Left colon (tissue), 2 donors: ENCODE measurements around the gene SLC34A3. TPM values are rescaled to one million over a fixed set of nuclear protein-coding genes. Genes with fewer than 3 reads are reported as not detected.

ENCODE experiments used
- ATAC-seq: fragments of 200-7000 bp; cut with Tn5 transposase; one replicate; pipeline ENCODE4 v1.9.1; 2020; ENCODE audit warnings: mild to moderate bottlenecking, moderate library complexity
- DNase-seq, 2 donors: peaks; one replicate each; pipeline ENCODE4 v3.0.0-alpha.2; 2020
- intact Hi-C, 2 donors: fragments of 100-400 bp; cut with DNase I in 1 of 2; cut with micrococcal nuclease in 1 of 2; formaldehyde crosslinking; loops; one replicate each; pipeline versions ENCODE4 v1.11.2 to v1.14.0; 2022; cut with DNase I, micrococcal nuclease
- total RNA-seq, 2 donors: library from RNA; stranded (reverse); fragmentation: NEBNext Ultra II Directional; extraction: Animal tissue kit (Norgen Biotek cat#: 25700); gene quantifications; one replicate each; pipeline ENCODE4 v1.2.1, GENCODE V29; 2021
- donor health status: DM: no; HTN: no; CAD: no.
- donor health status: DM: yes; HTN: yes; CAD: no.

SLC34A3 gene
- total RNA-seq, 2 donors from 2014 or later = not detected

DNA sequence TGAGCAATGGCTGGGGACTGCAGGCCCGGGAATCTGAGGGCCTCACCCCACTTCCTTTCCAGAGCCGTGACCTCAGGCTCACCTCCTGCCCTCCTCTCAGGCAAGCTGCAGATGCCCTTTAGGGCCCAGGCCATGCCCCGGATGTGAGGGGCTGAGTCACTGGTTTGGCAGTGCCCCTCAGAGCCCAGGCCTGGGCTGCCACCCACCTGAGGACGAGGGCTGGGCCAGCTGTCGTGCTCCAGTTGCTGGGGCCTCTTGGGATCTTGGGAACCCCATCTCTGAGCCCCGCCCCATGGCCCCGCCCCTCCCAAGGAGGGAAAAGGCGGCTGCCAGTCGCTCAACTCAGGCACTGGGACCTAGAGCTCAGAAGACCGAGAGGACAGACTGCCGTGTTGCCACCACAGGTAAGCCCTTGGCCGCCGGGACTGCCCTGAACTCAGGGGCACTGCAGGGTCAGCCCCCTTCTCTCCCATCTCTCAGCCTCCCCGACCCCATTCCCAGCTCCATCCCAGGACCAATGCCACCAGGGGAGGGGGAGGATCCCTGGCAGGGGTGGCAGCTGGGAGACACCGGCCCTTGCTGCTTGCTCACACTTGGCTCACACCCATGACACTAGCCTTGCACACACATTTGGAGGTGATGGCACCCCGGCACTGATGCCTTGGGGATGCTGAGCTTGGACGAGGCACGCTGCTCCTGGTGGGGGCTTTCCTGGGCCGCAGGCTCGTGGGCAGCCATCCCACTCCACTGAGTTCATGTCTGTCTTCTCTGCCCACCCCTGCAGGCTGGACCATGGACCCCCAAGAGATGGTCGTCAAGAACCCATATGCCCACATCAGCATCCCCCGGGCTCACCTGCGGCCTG, 5.6 kb upstream of the SLC34A3 start, which contains the start of gene CYSRT1:
TSS of gene CYSRT1 (plus strand) at position 345 of the 865 bp plus-strand sequence. CDS start at position 793, 448 bp downstream.
- intact Hi-C loops = loop anchor here (5.0 to 10.0 kb wide), 2 partner anchors 50 to 103 kb away; partner anchors contain the start of genes LRRC26 (in 1 of the 2) and TMEM210 (in 1 of the 2)
- no peak for ATAC-seq
- peak in 1 of 2 donors; percentile 53 for DNase-seq

DNA sequence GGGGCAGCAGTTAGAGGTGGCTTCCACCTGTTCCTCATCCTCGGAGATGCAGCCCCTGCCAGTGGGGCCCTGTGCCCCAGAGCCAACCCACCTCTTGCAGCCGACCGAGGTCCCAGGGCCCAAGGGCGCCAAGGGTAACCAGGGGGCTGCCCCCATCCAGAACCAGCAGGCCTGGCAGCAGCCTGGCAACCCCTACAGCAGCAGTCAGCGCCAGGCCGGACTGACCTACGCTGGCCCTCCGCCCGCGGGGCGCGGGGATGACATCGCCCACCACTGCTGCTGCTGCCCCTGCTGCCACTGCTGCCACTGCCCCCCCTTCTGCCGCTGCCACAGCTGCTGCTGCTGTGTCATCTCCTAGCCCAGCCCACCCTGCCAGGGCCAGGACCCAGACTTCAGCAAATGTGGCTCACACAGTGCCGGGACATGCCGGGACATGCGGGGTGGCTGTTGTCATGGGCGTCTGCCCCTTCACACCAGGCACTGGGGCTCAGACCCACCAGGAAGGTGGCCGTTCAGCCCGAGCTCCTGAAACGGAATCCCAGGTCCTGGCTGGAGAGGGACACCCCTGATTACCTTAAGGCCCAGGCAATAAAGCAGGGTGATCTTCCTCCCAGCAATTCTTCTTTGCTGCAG, 4.9 kb upstream of the SLC34A3 start:
- peak in 1 of 2 donors; percentile 10 for DNase-seq
- intact Hi-C loops = loop anchor here (5.0 to 10.0 kb wide), 2 partner anchors 51 to 104 kb away; partner anchors contain the start of genes LRRC26 (in 1 of the 2) and TMEM210 (in 1 of the 2)
- no peak for ATAC-seq

GRCh38 chr9:137226338-137227053, 4.2 kb upstream of the SLC34A3 start:
- intact Hi-C loops = loop anchor here (5.0 to 10.0 kb wide), 2 partner anchors 52 to 104 kb away; partner anchors contain the start of genes LRRC26 (in 1 of the 2) and TMEM210 (in 1 of the 2)
- DNase-seq = peak in 1 of 2 donors; percentile 32
- no peak for ATAC-seq

DNA sequence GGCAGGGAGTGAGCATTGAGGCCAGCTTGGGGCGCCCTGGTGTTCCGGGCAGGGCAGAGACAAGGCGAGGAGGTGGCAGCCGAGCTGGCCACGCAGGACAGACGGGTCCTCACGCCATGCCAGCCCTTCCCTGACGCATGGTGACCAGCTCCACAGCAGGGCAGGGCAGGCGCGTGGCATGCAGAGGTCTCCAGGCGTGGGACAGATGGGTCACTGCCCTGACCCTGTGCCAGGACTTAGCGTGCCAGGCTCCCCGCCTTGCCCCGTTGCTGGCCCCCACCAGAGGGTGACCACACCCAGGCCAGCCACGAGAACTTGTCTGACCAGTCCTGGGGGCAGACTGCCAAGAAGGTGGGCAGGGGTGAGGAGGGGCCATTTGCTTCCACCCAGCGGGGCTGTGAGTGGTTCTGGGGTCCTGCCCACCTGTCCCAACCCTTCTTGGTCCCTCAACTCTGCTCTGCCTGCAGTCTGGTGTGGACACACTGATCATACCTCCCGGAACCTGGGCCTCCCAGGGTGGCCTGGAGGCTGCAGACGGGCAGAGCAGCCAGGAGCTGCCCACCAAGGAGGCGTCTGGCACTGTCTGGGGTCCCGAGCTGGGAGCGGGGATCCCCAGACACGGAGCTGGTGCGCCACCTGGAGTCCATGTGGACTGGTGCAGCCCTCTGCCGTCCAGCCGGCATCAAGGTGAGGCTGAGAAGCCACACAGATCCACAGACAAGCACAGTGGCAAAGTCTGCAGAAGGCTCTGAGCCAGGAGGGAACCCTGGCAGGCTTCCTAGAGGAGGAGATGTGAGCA, 3.4 kb upstream of the SLC34A3 start, which contains the start of gene RNF224:
TSS of gene RNF224 (plus strand) at position 449 of the 799 bp plus-strand sequence. CDS start 834 bp downstream, outside the sequence.
- intact Hi-C loops = loop anchor here (5.0 to 10.0 kb wide), 2 partner anchors 52 to 105 kb away; partner anchors contain the start of genes LRRC26 (in 1 of the 2) and TMEM210 (in 1 of the 2)
- ATAC-seq = peak; percentile 53
- peak; percentile 70 to 87 for DNase-seq

DNA sequence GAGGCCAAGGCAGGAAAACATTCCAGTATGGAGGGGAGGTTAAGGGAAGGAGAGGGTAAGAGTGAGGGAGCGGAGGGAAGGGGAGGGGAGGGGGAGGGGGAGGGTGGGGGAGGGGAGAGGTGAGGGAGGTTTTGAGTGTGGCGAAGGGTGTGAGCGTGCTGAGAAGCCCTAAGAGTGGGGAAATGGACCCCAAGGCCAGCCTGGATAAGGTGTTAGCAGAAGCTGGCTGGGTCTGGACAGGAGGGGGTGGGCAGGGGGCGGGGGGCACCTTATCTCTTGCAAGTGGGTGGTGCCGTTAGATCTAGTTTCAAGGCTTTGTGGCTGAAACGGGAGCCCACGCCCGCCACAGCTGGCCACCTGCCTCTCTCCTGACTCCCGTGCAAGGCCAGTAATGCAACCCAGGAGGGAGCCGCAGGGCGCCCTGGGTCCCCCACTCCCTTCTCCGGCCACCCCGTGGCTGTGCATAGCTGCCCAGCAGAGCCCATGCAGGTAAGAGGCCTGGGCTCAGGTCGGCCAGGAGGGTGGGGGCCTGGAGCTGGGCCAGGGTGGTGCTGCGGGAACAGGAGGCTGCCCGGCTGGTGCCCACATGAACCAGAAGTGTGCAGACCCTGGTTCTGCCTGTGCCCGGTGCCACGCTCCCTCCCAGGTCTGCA, 2.7 kb upstream of the SLC34A3 start:
- peak in 1 of 2 donors; percentile 9 for DNase-seq
- intact Hi-C loops = loop anchor here (5.0 to 10.0 kb wide), 2 partner anchors 53 to 106 kb away; partner anchors contain the start of genes LRRC26 (in 1 of the 2) and TMEM210 (in 1 of the 2)
- no peak for ATAC-seq

GRCh38 chr9:137228506-137228967, 2.2 kb upstream of the SLC34A3 start:
- DNase-seq (no peak), ATAC-seq (no peak)
- intact Hi-C loops = loop anchor here (5.0 to 10.0 kb wide), 2 partner anchors 54 to 106 kb away; partner anchors contain the start of genes LRRC26 (in 1 of the 2) and TMEM210 (in 1 of the 2)

DNA sequence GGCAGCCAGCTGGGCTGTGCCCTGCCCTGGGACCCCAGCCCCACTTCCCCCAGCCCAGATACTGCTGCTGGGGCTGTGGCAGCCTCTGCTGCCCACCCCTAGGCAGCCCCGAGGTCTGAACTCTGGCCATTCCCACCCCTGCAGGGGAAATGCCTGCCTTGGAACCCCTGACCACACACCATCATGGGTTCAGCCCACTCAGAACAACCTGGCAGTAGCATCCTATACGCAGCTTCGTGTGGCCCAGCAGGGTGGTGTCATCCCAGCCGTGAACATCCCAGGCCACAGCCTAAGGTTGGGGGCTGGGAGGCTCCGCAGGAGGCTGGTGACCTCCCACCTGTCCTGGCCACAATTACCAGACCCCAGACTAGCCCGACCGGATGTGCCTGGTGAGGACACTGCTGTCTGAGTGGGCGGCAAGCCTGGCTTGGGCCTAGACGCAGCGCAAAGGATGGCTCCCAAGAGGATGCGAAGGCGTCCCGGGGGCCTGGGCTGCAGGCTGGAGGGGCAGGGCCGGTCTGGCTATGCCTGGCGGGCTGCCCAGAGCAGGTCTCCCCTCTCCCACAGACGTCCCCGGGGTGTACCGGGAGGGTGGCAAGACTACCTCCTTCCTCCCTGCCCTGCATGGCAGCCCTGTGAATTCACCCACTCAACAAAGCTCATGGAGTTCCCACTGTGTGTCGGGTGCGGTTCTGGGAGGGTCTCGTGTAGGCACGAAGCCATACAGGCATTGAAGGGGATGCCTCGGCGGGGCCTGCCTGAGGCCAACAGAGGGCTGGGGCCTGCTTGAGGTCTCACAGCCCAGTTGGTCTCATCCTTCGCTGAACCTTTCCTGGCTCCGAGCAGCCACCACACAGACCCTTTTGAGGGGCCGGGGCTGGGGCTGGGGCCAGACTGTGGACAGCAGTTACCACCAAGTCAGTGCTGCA, 1.5 kb upstream of the SLC34A3 start:
- DNase-seq = no peak
- no peak for ATAC-seq
- intact Hi-C loops = loop anchor here (5.0 to 10.0 kb wide), 2 partner anchors 54 to 107 kb away; partner anchors contain the start of genes LRRC26 (in 1 of the 2) and TMEM210 (in 1 of the 2)

DNA sequence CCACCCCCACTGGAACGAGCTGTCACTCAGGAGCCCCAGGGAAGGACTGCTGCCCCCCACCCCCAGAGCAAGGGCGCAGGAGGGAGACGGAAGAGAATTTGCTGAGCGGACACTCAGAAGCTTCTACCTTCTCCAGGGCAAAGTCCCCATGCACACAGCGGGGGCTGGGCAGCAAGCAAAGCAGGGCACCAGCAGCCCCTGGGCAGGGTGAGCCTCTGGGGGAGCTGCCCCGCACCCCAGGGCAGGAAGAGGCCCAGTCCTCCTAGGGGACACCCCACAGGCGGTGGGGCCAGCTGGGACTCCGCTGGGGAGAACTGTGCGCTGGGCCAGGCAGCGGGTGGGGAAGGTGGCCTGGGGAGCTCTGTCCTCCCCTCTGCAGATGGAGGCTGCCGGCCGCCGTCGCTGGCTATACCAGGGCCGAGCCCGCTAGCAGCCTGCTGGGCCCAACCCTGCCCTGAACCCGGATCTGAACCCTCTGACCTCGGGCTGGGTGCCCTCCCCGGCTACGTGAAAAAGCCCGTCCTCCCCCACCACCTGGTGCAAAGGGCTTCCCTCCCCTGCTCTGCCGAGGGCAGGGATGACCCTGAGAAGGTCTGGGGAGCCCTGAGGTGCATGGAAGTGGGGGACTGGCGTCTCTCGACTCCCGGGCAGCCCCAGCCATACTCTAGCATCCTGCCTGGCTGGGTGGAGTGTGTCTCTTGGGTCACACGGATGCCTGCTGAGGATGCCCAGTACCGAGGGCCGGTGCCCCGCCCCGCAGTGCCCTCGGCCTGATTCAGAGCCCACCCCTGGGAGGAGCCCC, 597 bp upstream of the SLC34A3 start:
- DNase-seq = no peak
- intact Hi-C loops = loop anchor here (5.0 to 10.0 kb wide), 3 partner anchors 55 to 115 kb away; partner anchors contain the start of genes DPP7 (in 1 of the 2), LRRC26 (in 1 of the 2) and TMEM210 (in 1 of the 2)

DNA sequence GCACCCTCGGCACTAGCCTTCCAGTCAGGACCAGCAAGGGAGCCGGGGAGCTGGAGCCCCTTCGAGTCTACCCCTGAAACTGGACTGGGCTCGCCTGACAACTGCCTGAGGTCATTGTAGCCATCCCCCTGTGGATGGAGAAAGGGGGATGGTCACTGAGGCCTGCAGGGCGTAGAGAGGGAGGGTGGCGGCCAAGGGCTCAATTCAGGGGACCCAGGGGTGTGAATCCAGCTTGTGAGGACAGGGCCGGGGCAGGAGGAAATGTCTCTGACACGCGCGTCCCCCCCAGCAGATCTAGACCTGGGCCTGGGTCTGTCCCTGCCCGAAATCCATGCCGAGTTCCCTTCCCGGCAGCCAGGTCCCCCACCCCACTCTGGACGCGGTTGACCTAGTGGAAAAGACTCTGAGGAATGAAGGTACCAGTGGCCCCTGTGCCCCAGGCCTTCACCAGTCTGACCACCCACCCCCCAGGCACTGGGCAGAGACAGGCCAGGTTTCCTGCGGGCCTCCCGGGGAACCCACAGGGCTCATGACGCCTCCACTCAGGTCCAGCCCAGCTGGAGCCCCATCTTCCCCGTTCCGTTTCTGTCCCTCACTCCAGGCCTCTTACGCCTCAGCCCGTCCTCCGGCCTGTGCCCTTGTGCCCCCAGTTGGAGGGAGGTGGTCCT, 805 bp downstream of the SLC34A3 start:
- intact Hi-C loops = loop anchor here in 1 of 2 donors (10.0 kb wide), 1 partner anchor 117 kb away; the partner anchor contains the start of gene DPP7
- ATAC-seq (no peak), DNase-seq (no peak)

More for the DNA sequence above, 597 bp upstream of the SLC34A3 start:
- ATAC-seq = peak; percentile 28

GRCh38 chr9:137232101-137232500, 1.4 kb downstream of the SLC34A3 start:
- DNase-seq = no peak
- no peak for ATAC-seq
- intact Hi-C loops = loop anchor here in 1 of 2 donors (10.0 kb wide), 1 partner anchor 117 kb away; the partner anchor contains the start of gene DPP7

DNA sequence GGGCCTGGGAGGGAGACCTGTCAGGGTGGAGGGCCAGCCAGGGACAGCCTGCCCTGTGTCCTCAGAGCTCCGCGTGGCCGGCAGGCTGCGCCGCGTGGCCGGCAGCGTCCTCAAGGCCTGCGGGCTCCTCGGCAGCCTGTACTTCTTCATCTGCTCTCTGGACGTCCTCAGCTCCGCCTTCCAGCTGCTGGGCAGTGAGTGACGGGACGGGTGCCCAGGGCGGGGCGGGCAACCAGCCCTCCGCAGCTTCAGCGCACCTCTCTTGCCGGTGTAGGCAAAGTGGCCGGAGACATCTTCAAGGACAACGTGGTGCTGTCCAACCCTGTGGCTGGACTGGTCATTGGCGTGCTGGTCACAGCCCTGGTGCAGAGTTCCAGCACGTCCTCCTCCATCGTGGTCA, 1.8 kb downstream of the SLC34A3 start:
- DNase-seq = peak in 1 of 2 donors; percentile 58
- intact Hi-C loops = loop anchor here in 1 of 2 donors (10.0 kb wide), 1 partner anchor 118 kb away; the partner anchor contains the start of gene DPP7

DNA sequence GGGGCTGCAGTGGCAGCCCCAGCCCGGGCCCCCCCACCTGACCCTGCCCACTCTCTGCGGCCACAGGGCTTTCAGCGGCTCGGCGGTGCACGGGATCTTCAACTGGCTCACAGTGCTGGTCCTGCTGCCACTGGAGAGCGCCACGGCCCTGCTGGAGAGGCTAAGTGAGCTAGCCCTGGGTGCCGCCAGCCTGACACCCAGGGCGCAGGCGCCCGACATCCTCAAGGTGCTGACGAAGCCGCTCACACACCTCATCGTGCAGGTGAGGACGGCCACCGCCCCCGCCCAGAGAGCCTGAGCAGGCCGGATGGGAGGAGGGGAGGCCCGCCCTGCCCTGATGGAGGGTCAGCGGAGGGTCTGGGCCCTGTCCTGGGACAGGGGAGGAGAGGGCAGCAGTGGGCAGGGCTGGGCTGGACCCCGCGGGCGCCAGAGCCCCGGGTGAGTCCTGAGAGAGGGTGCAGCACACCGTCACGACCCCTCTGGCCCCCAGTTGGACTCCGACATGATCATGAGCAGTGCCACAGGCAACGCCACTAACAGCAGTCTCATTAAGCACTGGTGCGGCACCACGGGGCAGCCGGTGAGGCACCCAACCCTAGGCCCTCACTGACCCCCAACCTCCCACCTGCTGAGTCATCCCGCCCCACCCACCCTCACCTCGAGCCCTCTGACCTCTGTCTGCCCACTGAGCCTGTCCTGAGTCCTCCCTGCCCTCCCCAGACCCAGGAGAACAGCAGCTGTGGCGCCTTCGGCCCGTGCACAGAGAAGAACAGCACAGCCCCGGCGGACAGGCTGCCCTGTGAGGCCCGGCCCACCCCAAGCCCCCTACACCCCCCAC, 2.7 kb downstream of the SLC34A3 start:
- intact Hi-C loops = loop anchor here in 1 of 2 donors (10.0 kb wide), 1 partner anchor 119 kb away; the partner anchor contains the start of gene DPP7
- no peak for DNase-seq
- peak; percentile 12 for ATAC-seq

More for the DNA sequence above, 1.8 kb downstream of the SLC34A3 start:
- peak; percentile 42 for ATAC-seq
